PC-3 (cell line): ENCODE results near the gene ZEB2. TPM values are rescaled to one million over a fixed set of nuclear protein-coding genes. Genes with fewer than 3 reads are reported as not detected.

Source experiments
- ATAC-seq: fragments of 200-7000 bp; cut with Tn5 transposase; 2 replicates; pipeline ENCODE4 v1.9.1; 2020; ENCODE audit warnings: mild to moderate bottlenecking, moderate library complexity
- BruUV-seq: library from RNA; stranded (reverse); fragments of 400-500 nt; replicated peaks from 2 replicates; lab custom pipeline; 2021; lab: Mats Ljungman, UMichigan
- CTCF ChIA-PET: fragments of 300-600 bp; sonication (Branson Sonifier 250); formaldehyde crosslinking; loops from one replicate; lab custom pipeline; 2022; ENCODE audit warnings: antibody characterized with exemption; lab: Charles Lee
- POLR2A ChIA-PET: fragments of 300-600 bp; sonication (Branson Sonifier 250); formaldehyde crosslinking; loops from one replicate; lab custom pipeline; 2022; ENCODE audit warnings: antibody characterized with exemption; ENCODE audit not compliant: unreplicated experiment; lab: Charles Lee
- DNase-seq: peaks from one replicate; pipeline ENCODE4 v3.0.0-alpha.2; 2015
- H2AFZ ChIP-seq: fragments of 300-600 bp; sonication (generic); 2 replicates; pipeline ENCODE4 v1.6.0; 2016; ENCODE audit warnings: antibody characterized with exemption, low read length
- H3F3A ChIP-seq: fragments of 300-600 bp; sonication (generic); one replicate; pipeline ENCODE4 v1.6.0; 2017; ENCODE audit warnings: antibody characterized with exemption, low read length, control low read depth, mild to moderate bottlenecking; ENCODE audit not compliant: unreplicated experiment
- H3K27ac ChIP-seq: fragments of 300-600 bp; sonication (generic); 2 replicates; pipeline ENCODE4 v1.5.1; 2016; ENCODE audit warnings: mild to moderate bottlenecking, low read length
- H3K27me3 ChIP-seq: fragments of 300-600 bp; sonication (generic); 2 replicates; pipeline ENCODE4 v1.6.1; 2016; ENCODE audit warnings: low read length, mixed read lengths
- H3K36me3 ChIP-seq: fragments of 300-600 bp; sonication (generic); 2 replicates; pipeline ENCODE4 v1.6.1; 2016; ENCODE audit warnings: low read depth, mixed run types, low read length, mixed read lengths
- H3K4me1 ChIP-seq: fragments of 300-600 bp; sonication (generic); 2 replicates; pipeline ENCODE4 v1.5.1; 2016; ENCODE audit warnings: low read length; ENCODE audit not compliant: insufficient read depth
- H3K4me2 ChIP-seq: fragments of 300-600 bp; sonication (generic); 2 replicates; pipeline ENCODE4 v1.6.0; 2016; ENCODE audit warnings: low read length
- H3K4me3 ChIP-seq: fragments of 300-600 bp; sonication (generic); 2 replicates; pipeline ENCODE4 v1.5.1; 2016; ENCODE audit warnings: mild to moderate bottlenecking, low read length, mixed read lengths
- H3K79me2 ChIP-seq: fragments of 300-600 bp; sonication (generic); 2 replicates; pipeline ENCODE4 v1.6.1; 2017; ENCODE audit warnings: low read length, mixed read lengths
- H3K9ac ChIP-seq: fragments of 300-600 bp; sonication (generic); 2 replicates; pipeline ENCODE4 v1.6.0; 2016; ENCODE audit warnings: mild to moderate bottlenecking, low read length
- H3K9me2 ChIP-seq: fragments of 300-600 bp; sonication (generic); replicated peaks from 2 replicates; pipeline ENCODE4 v1.6.1; 2016; ENCODE audit warnings: mixed run types, low read length, mixed read lengths
- H3K9me3 ChIP-seq: fragments of 300-600 bp; sonication (generic); 2 replicates; pipeline ENCODE4 v1.6.1; 2016; ENCODE audit warnings: low read length, mixed read lengths
- H4K20me1 ChIP-seq: fragments of 300-600 bp; sonication (generic); 2 replicates; pipeline ENCODE4 v1.6.1; 2016; ENCODE audit warnings: low read length, mixed read lengths
- CTCF ChIP-seq: fragments of 300-600 bp; sonication (generic); conservative IDR thresholded peaks from 2 replicates; pipeline ENCODE4 v1.5.1; 2017; ENCODE audit warnings: antibody characterized with exemption, low read depth, mild to moderate bottlenecking, low read length
- EZH2 ChIP-seq: fragments of 300-600 bp; sonication (generic); IDR thresholded peaks from one replicate; pipeline ENCODE4 v1.6.1; 2017; ENCODE audit warnings: antibody characterized with exemption, mild to moderate bottlenecking, low read length; ENCODE audit not compliant: unreplicated experiment
- EZH2phosphoT487 ChIP-seq: fragments of 300-600 bp; sonication (generic); IDR thresholded peaks from 2 replicates; pipeline ENCODE4 v1.6.1; 2018; ENCODE audit warnings: mild to moderate bottlenecking, antibody characterized with exemption, low read length, borderline replicate concordance
- intact Hi-C: fragments of 100-400 bp; cut with micrococcal nuclease; formaldehyde crosslinking; loops from 2 replicates; pipeline ENCODE4 v1.9.0; 2023
- total RNA-seq: library from RNA; depleted of rRNA; stranded (reverse); fragments of >200 nt; gene quantifications from 2 replicates; pipeline ENCODE4 v1.2.3, GENCODE V29; 2014

The ZEB2 gene
- total RNA-seq, 1 experiment from 2014 or later: 1.1 TPM

- BruUV-seq: no TSS peak
- no peak for ATAC-seq
- POLR2A ChIA-PET: no interaction called here
These were observed 112.7 kb downstream of the ZEB2 start for GRCh38 chr2:144407262-144407661.

GRCh38 chr2:144405982-144406788 is 113.7 kb downstream of the ZEB2 start:
- no peak overlapping the region for H3K4me2 ChIP-seq
- no peaks in the 10 kb centered on the region for H3K27me3 ChIP-seq
- DNase-seq: no peak
- CTCF ChIA-PET: no interaction called here
- no peaks in the 10 kb centered on the region for H3K79me2 ChIP-seq
- intact Hi-C loops: no loop called here
- no peak overlapping the region for H3K27ac ChIP-seq
- no peaks in the 10 kb centered on the region for H3F3A ChIP-seq
- ATAC-seq: no peak
- POLR2A ChIA-PET: no interaction called here
- BruUV-seq: no TSS peak
- H2AFZ ChIP-seq: no peak overlapping the region
- H3K9me2 ChIP-seq: no peaks in the 10 kb centered on the region
- H4K20me1 ChIP-seq: no peaks in the 10 kb centered on the region
- no peak overlapping the region for H3K9ac ChIP-seq
- no peak for TF ChIP-seq EZH2phosphoT487
- TF ChIP-seq EZH2: no peak
- no peak for TF ChIP-seq CTCF
- no peaks in the 10 kb centered on the region for H3K36me3 ChIP-seq
- no peaks in the 10 kb centered on the region for H3K9me3 ChIP-seq
- no peak overlapping the region for H3K4me3 ChIP-seq
- no peaks in the 10 kb centered on the region for H3K4me1 ChIP-seq

More at GRCh38 chr2:144407262-144407661, 112.7 kb downstream of the ZEB2 start:
- H3K4me1 ChIP-seq: no peaks in the 10 kb centered on the region
- H3F3A ChIP-seq: no peaks in the 10 kb centered on the region
- CTCF ChIA-PET: no interaction called here
- TF ChIP-seq EZH2 (no peak), CTCF (no peak), EZH2phosphoT487 (no peak)
- no peak overlapping the region for H3K9ac ChIP-seq
- H3K9me3 ChIP-seq: no peaks in the 10 kb centered on the region
- H3K36me3 ChIP-seq: no peaks in the 10 kb centered on the region
- no peaks in the 10 kb centered on the region for H3K9me2 ChIP-seq
- H3K27me3 ChIP-seq: no peaks in the 10 kb centered on the region
- intact Hi-C loops: no loop called here
- no peak overlapping the region for H3K4me2 ChIP-seq
- no peaks in the 10 kb centered on the region for H3K79me2 ChIP-seq
- H4K20me1 ChIP-seq: no peaks in the 10 kb centered on the region
- H3K27ac ChIP-seq: no peak overlapping the region
- no peak overlapping the region for H2AFZ ChIP-seq
- no peak for DNase-seq
- no peak overlapping the region for H3K4me3 ChIP-seq

- H3F3A ChIP-seq: no peaks in the 10 kb centered on the region
- ChIA-PET POLR2A (no interaction called here), CTCF (no interaction called here)
- no peak overlapping the region for H3K4me3 ChIP-seq
- ATAC-seq (no peak), DNase-seq (no peak)
- no peaks in the 10 kb centered on the region for H3K27me3 ChIP-seq
- intact Hi-C loops: no loop called here
- H3K36me3 ChIP-seq: no peaks in the 10 kb centered on the region
- no peak overlapping the region for H3K4me2 ChIP-seq
- H4K20me1 ChIP-seq: no peaks in the 10 kb centered on the region
- H3K4me1 ChIP-seq: no peaks in the 10 kb centered on the region
- no peaks in the 10 kb centered on the region for H3K9me3 ChIP-seq
- H3K27ac ChIP-seq: no peak overlapping the region
- no peaks in the 10 kb centered on the region for H3K79me2 ChIP-seq
- no peak for TF ChIP-seq CTCF
- no peak for TF ChIP-seq EZH2
- TF ChIP-seq EZH2phosphoT487: no peak
- H2AFZ ChIP-seq: no peak overlapping the region
- no peak overlapping the region for H3K9ac ChIP-seq
- no TSS peak for BruUV-seq
- H3K9me2 ChIP-seq: no peaks in the 10 kb centered on the region
These were observed 114.6 kb downstream of the ZEB2 start for GRCh38 chr2:144405321-144405720.
